ENCODE measurements around the gene NUDT8. TPM values are rescaled to one million over a fixed set of nuclear protein-coding genes. Genes with fewer than 3 reads are reported as not detected.

NUDT8 gene
- total RNA-seq, 6 experiments from 2014 or later = 12.7 to 31.4 (median 18.3) TPM

DNA sequence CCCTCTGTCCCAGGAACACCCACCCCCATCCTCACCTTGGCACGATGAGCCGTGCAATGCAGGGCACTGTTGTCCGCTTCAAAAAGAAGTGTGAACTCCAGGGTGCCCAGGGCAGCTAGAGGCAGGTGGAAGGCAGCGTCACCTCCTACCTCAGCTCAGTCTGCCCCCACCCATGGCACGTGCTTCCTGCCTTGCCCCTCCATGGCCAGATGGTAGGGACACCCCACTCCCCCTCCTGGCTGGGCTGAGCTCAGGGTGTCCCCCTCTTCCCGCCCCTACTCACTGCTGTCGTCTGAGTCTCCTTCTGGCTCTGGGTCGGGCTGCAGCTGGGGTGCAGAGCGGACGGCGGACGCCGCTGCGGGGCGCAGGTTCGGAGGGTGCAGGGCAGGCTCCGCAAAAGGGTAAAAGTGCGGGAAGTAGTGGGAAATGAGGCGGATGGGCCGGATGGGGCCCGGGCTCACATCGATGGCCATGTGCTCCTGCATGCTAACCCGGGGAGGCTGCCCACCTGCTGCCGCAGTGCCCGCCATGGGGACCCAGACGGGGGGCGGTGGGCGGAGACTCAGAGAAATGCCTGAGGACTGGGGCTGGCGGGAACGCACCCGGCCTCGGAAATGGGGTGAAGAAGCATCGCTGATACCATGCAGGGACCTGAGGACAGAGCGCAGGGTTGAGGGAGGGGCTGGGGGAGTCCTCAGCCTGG is 13.9 kb downstream of the NUDT8 start:
- H3K36me3 ChIP-seq = peaks cover 0 to 8% (median 2%) of the 10 kb centered on the region in 4 donors
- DNase-seq = peak in 2 of 3 donors; percentile 17 to 43
- H3K27ac ChIP-seq = no peak overlapping the region
- H3K4me1 ChIP-seq = peaks cover 0 to 7% (median 0%) of the 10 kb centered on the region in 4 donors
- intact Hi-C loops (cut with DNase I) = no loop called here
- TF ChIP-seq, protein P1, sequence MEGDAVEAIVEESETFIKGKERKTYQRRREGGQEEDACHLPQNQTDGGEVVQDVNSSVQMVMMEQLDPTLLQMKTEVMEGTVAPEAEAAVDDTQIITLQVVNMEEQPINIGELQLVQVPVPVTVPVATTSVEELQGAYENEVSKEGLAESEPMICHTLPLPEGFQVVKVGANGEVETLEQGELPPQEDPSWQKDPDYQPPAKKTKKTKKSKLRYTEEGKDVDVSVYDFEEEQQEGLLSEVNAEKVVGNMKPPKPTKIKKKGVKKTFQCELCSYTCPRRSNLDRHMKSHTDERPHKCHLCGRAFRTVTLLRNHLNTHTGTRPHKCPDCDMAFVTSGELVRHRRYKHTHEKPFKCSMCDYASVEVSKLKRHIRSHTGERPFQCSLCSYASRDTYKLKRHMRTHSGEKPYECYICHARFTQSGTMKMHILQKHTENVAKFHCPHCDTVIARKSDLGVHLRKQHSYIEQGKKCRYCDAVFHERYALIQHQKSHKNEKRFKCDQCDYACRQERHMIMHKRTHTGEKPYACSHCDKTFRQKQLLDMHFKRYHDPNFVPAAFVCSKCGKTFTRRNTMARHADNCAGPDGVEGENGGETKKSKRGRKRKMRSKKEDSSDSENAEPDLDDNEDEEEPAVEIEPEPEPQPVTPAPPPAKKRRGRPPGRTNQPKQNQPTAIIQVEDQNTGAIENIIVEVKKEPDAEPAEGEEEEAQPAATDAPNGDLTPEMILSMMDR (IDR thresholded peaks at IDR 0.05) = no peak
- TF ChIP-seq POLR2A (IDR thresholded peaks at IDR 0.05) = no peak
- 50% methylated on average over 8 of the region's 34 CpGs for WGBS (ENCODE audit: insufficient coverage, low coverage, low lambda C conversion rate, missing lambda C conversion rate)
- no peak overlapping the region for H3K4me3 ChIP-seq
- peak in 1 of 4 donors; percentile 20 for ATAC-seq
- H3K9me3 ChIP-seq = no peaks in the 10 kb centered on the region
- no peaks in the 10 kb centered on the region for H3K27me3 ChIP-seq

DNA sequence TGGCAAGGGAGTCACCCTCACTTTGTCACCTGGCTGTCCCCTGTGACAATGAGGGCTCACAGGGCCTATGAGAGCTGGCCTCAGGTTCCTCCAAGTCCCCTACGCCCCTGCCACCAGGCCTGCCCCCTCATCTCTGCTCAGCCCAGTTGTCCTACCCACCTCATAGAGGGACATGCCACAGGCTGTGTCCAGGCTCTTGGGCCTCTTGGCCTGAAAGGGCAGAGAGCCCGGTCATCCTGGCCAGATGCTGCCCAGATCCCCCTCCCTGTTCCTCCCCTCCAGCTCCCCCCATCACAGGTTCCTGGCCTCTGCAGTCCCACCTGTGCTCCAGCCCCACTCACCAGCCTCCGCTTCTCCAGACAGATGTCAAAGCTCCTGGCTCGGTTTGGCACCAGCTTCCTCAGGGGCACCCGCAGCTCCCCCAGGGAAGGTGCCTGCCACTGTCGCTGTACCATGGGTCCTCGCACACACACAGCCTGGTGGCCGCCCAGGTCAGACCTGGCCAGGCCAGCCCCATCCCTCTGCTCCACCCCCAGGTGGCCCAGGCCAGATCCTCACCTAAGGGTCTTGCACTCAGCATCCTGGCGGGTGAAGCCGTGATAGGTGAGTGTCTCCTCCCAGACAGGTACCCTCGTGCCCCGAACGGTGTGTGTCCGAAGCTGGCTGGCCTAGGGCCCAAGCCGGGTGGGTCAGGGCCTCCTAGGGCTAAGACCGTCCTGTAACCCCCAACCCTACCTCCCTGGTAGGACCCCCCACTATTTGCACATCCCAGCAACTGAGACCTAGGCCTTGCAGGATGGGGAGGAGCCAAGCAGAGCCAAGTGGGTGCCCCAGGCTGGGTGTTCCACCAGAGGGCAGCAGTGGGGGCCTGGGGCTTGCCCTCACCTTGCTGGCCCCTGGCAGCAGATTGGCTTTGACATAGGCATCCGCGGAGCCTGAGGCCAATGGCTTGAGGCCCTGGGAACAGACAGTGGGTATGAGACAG is 14.7 kb downstream of the NUDT8 start:
- WGBS (ENCODE audit: insufficient coverage, low coverage, low lambda C conversion rate, missing lambda C conversion rate) = 60% methylated on average over 2 of the region's 18 CpGs
- intact Hi-C loops (cut with DNase I) = no loop called here
- H3K27me3 ChIP-seq = no peaks in the 10 kb centered on the region
- DNase-seq (peak; percentile 73 to 81 (median 77)), ATAC-seq (peak; percentile 83 to 87 (median 86))
- no peak for TF ChIP-seq POLR2A (IDR thresholded peaks at IDR 0.05)
- TF ChIP-seq, protein P1 (IDR thresholded peaks at IDR 0.05) = peak; percentile 61 to 72 (median 66)
- H3K9me3 ChIP-seq = no peaks in the 10 kb centered on the region
- peaks cover 0 to 17% (median 6%) of the 10 kb centered on the region in 4 donors for H3K36me3 ChIP-seq
- no peak overlapping the region for H3K4me3 ChIP-seq
- peaks cover 0 to 7% (median 0%) of the 10 kb centered on the region in 4 donors for H3K4me1 ChIP-seq
- H3K27ac ChIP-seq = no peak overlapping the region

DNA sequence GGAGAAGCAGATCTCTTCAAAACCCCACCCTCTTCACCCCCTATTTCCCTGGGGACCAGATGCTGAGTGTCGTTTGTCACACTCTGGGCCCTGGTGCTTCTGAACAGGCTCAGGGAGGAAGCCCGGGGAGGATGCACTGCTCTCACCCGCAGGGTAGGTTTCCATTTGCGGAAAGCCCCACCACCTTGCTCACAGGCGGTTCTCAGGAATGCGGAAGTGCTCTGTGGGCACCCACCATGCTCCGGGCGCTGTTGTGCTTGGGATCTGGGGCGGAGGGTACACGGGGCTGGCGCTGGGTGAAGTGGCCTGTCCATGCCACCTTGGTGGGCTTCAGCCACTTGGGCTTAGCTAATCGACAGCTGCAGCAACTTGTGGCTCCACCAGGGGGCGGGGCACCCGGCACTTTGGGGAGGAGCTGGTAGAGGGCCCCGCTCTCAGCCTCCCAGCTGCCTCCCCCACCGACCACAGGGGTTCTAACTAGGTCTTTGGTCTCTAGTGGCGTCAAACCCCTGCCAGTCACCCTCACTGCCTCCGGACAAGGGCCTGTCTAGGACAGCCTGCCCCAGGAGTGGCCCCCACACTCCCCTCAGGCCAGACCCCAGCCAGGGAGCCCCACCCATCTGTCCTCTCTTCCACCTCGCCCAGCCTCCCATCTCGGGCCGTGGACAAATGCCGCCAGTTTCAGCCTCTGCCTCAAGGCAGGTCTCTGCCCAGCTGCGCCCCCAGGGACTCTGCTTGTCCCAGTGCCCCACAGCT is 15.6 kb downstream of the NUDT8 start:
- no peaks in the 10 kb centered on the region for H3K27me3 ChIP-seq
- H3K4me1 ChIP-seq = peaks cover 0 to 7% (median 0%) of the 10 kb centered on the region in 4 donors
- intact Hi-C loops (cut with DNase I) = no loop called here
- 37% methylated on average over 6 of the region's 23 CpGs for WGBS (ENCODE audit: insufficient coverage, low coverage, low lambda C conversion rate, missing lambda C conversion rate)
- no peaks in the 10 kb centered on the region for H3K9me3 ChIP-seq
- H3K27ac ChIP-seq = peak overlapping the region in 2 of 3 donors; percentile 16 to 33
- peaks cover 0 to 26% (median 6%) of the 10 kb centered on the region in 4 donors for H3K36me3 ChIP-seq
- TF ChIP-seq POLR2A (IDR thresholded peaks at IDR 0.05) = no peak
- TF ChIP-seq, protein P1 (IDR thresholded peaks at IDR 0.05) = peak; percentile 56 to 71 (median 64)
- DNase-seq = peak; percentile 57 to 75 (median 59)
- H3K4me3 ChIP-seq = peak overlapping the region in 2 of 3 donors; percentile 5 to 27
- peak; percentile 24 to 54 (median 46) for ATAC-seq
